HAP-1 (cell line): ENCODE data around the gene SLC6A1.

Experiments used
- DNase-seq, 2 experiments: peaks; one replicate each; pipeline ENCODE4 v3.0.0-alpha.2; 2016 to 2020; ENCODE audit warnings: low spot score in 2 of 2
- H3K27me3 ChIP-seq: fragments of 250-450 bp; sonication (Bioruptor Pico); 2 replicates; pipeline ENCODE4 v1.5.1; 2020; ENCODE audit warnings: low read depth, mild to moderate bottlenecking, moderate library complexity
- H3K36me3 ChIP-seq: fragments of 250-450 bp; sonication (Bioruptor Pico); replicated peaks from 2 replicates; pipeline ENCODE4 v1.5.1; 2020; ENCODE audit warnings: mild to moderate bottlenecking
- H3K4me1 ChIP-seq: fragments of 250-450 bp; sonication (Bioruptor Pico); 2 replicates; pipeline ENCODE4 v1.5.1; 2020; ENCODE audit warnings: mild to moderate bottlenecking
- H3K4me3 ChIP-seq: fragments of 250-450 bp; sonication (Bioruptor Pico); 2 replicates; pipeline ENCODE4 v1.5.1; 2020; ENCODE audit warnings: mild to moderate bottlenecking, moderate library complexity
- H3K9me3 ChIP-seq: fragments of 250-450 bp; sonication (Bioruptor Pico); 2 replicates; pipeline ENCODE4 v1.5.1; 2020; ENCODE audit warnings: mild to moderate bottlenecking, moderate library complexity
- in situ Hi-C: fragments of 300-500 bp; cut with MboI; formaldehyde crosslinking; loops from 3 replicates; pipeline ENCODE4 v1.14.3; 2020; ENCODE audit warnings: low sequenced_read_pairs, inconsistent platforms, mixed read lengths

SLC6A1 gene

GRCh38 chr3:10956986-10957385 lies 35.6 kb upstream of the SLC6A1 start:
- H3K4me1 ChIP-seq = no peaks in the 10 kb centered on the region
- no peaks in the 10 kb centered on the region for H3K36me3 ChIP-seq
- H3K9me3 ChIP-seq = no peaks in the 10 kb centered on the region
- in situ Hi-C loops = no loop called here
- no peak for DNase-seq
- H3K27me3 ChIP-seq = peaks cover 22% of the 10 kb centered on the region; the same call in 1 of the 2 replicates
- no peak overlapping the region for H3K4me3 ChIP-seq

GRCh38 chr3:10957976-10958749 lies 34.4 kb upstream of the SLC6A1 start:
- Histone ChIP-seq H3K36me3 (no peaks in the 10 kb centered on the region), H3K4me3 (no peak overlapping the region), H3K27me3 (peaks cover 22% of the 10 kb centered on the region; the same call in 1 of the 2 replicates), H3K9me3 (no peaks in the 10 kb centered on the region), H3K4me1 (no peaks in the 10 kb centered on the region)
- no peak for DNase-seq
- in situ Hi-C loops = no loop called here

- Histone ChIP-seq H3K9me3 (no peaks in the 10 kb centered on the region), H3K4me3 (no peak overlapping the region), H3K4me1 (no peaks in the 10 kb centered on the region), H3K27me3 (peaks cover 16% of the 10 kb centered on the region; the same call in 1 of the 2 replicates), H3K36me3 (no peaks in the 10 kb centered on the region)
- DNase-seq = no peak
- in situ Hi-C loops = no loop called here
Measured at GRCh38 chr3:10960255-10960654, 32.3 kb upstream of the SLC6A1 start.

DNA sequence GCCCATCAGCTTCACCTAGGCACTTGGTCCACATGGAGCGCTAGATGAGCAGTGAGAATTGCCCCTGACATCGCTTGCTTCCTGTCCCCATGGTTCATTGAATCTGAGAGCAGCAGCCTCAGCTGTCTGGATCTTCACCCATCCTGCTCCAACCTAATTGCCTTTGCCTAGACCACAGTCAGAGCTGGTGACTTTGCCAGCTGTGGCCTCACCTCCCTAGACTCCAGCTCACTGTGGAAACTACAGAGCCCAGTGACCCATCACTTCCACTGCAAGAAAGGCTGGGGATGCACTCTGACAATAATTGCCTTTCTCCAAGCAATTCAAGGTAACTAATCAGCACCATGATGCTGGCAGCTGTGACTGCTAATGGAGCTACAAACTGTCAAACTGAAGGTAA lies 30.6 kb upstream of the SLC6A1 start:
- no peaks in the 10 kb centered on the region for H3K9me3 ChIP-seq
- DNase-seq = no peak
- peaks cover 8% of the 10 kb centered on the region; the same call in 1 of the 2 replicates for H3K27me3 ChIP-seq
- in situ Hi-C loops = no loop called here
- no peaks in the 10 kb centered on the region for H3K36me3 ChIP-seq
- H3K4me1 ChIP-seq = no peaks in the 10 kb centered on the region
- H3K4me3 ChIP-seq = no peak overlapping the region

DNA sequence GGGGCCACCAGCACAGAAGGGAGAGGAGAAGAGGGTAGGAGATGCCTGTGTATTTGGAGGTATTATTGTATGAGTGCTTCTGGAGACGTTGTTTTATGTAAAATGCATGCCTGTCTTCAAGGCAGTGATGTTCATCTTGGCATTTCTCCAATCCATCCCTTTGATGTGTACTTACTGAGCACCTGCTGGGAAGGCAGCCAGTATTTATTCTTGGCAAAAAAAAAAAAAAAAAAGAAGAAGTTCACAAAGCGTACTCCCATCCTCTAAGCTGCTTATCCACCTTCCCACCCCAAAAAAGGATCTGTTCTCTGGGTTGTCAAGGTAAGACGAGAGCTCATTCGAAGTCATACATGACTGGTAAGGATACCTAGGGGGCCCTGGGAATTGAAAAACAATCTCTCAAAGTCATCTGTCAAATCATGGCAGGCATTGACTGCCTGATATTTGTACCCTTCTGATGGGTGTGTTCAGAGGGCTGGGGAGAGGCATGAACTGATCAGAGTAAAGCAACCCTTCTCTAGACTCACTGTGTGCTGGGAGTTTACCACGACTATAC lies 30.0 kb upstream of the SLC6A1 start:
- H3K4me3 ChIP-seq = no peak overlapping the region
- DNase-seq = no peak
- no peaks in the 10 kb centered on the region for H3K36me3 ChIP-seq
- H3K4me1 ChIP-seq = no peaks in the 10 kb centered on the region
- H3K9me3 ChIP-seq = no peaks in the 10 kb centered on the region
- H3K27me3 ChIP-seq = peaks cover 2% of the 10 kb centered on the region; the same call in 1 of the 2 replicates
- in situ Hi-C loops = no loop called here

- peak in 1 of 2 experiments; percentile 57 for DNase-seq
- no peaks in the 10 kb centered on the region for H3K9me3 ChIP-seq
- H3K36me3 ChIP-seq = no peaks in the 10 kb centered on the region
- no peaks in the 10 kb centered on the region for H3K27me3 ChIP-seq
- H3K4me3 ChIP-seq = no peak overlapping the region
- H3K4me1 ChIP-seq = no peaks in the 10 kb centered on the region
- in situ Hi-C loops = no loop called here
Measured at GRCh38 chr3:10964537-10965167, 27.9 kb upstream of the SLC6A1 start.

DNA sequence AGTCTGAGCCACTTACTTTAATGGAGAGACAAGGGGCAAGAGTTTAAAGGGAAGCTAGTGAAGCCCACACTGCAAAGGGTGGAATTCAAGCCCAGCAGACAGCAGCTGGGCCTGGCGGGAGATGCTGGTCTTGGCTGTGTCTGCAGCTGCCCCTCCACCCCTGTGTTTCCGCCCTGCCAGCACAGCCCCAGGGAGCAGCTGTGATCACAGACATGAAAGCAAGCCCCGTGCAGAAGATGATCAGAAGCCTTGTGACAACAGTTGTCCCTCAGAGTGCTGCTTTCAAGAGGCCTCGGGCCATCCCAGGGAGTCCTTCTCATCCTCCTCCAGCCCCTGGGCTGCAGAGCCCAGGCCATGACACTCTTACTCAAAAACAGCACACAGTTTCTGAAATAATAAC lies 24.1 kb upstream of the SLC6A1 start:
- Histone ChIP-seq H3K27me3 (no peaks in the 10 kb centered on the region), H3K36me3 (no peaks in the 10 kb centered on the region), H3K9me3 (no peaks in the 10 kb centered on the region), H3K4me3 (no peak overlapping the region), H3K4me1 (no peaks in the 10 kb centered on the region)
- DNase-seq = no peak
- in situ Hi-C loops = no loop called here

- Histone ChIP-seq H3K4me1 (no peaks in the 10 kb centered on the region), H3K4me3 (no peak overlapping the region), H3K9me3 (no peaks in the 10 kb centered on the region), H3K36me3 (no peaks in the 10 kb centered on the region), H3K27me3 (no peaks in the 10 kb centered on the region)
- no peak for DNase-seq
- in situ Hi-C loops = no loop called here
Measured at GRCh38 chr3:10970306-10970960, 22.1 kb upstream of the SLC6A1 start.

- no peaks in the 10 kb centered on the region for H3K4me1 ChIP-seq
- H3K36me3 ChIP-seq = no peaks in the 10 kb centered on the region
- in situ Hi-C loops = no loop called here
- DNase-seq = no peak
- no peak overlapping the region for H3K4me3 ChIP-seq
- no peaks in the 10 kb centered on the region for H3K27me3 ChIP-seq
- H3K9me3 ChIP-seq = no peaks in the 10 kb centered on the region
Measured at GRCh38 chr3:10972072-10972782, 20.3 kb upstream of the SLC6A1 start.

GRCh38 chr3:10973046-10973595 lies 19.4 kb upstream of the SLC6A1 start:
- no peak for DNase-seq
- Histone ChIP-seq H3K4me1 (no peaks in the 10 kb centered on the region), H3K27me3 (no peaks in the 10 kb centered on the region), H3K9me3 (no peaks in the 10 kb centered on the region), H3K36me3 (no peaks in the 10 kb centered on the region), H3K4me3 (no peak overlapping the region)
- in situ Hi-C loops = no loop called here

GRCh38 chr3:10974131-10974530 lies 18.4 kb upstream of the SLC6A1 start:
- DNase-seq = no peak
- Histone ChIP-seq H3K4me3 (no peak overlapping the region), H3K4me1 (no peaks in the 10 kb centered on the region), H3K36me3 (no peaks in the 10 kb centered on the region), H3K9me3 (no peaks in the 10 kb centered on the region), H3K27me3 (no peaks in the 10 kb centered on the region)
- in situ Hi-C loops = no loop called here

DNA sequence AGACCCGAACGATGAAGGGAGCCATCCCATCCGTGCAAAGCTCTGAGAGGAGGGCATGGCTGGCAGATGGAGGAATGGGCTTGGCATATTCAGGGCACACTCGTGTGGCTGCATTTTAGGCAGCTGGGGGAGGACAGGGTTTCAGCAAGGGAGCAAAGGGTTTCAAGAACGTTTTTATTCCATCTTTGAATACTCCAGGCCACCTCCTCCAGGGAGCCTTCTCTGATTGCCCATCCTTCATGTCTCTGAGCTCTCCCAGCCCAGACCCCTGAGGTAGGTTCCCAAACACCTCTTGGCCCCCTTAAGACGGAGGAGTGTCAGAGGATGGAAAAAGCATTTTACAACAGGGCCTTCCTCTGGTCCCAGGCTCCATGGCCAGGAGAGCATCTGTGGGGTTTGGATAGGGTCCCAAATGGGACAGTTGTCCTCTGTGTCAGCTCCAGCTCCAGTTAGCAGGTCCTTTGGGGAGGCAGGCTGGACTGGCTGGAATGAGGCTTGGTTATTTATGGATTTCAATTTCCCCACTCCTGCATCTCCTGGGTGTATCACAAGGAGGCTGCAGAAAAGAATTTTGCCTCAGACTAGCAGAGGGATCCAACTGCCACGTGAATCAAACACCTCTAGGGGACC lies 17.7 kb upstream of the SLC6A1 start:
- no peaks in the 10 kb centered on the region for H3K4me1 ChIP-seq
- no peaks in the 10 kb centered on the region for H3K9me3 ChIP-seq
- H3K4me3 ChIP-seq = no peak overlapping the region
- H3K27me3 ChIP-seq = no peaks in the 10 kb centered on the region
- DNase-seq = no peak
- no peaks in the 10 kb centered on the region for H3K36me3 ChIP-seq
- in situ Hi-C loops = no loop called here

- no peaks in the 10 kb centered on the region for H3K36me3 ChIP-seq
- in situ Hi-C loops = no loop called here
- no peak for DNase-seq
Measured at GRCh38 chr3:10975695-10976234, 16.8 kb upstream of the SLC6A1 start.

More at GRCh38 chr3:10975695-10976234, 16.8 kb upstream of the SLC6A1 start:
- Histone ChIP-seq H3K27me3 (no peaks in the 10 kb centered on the region), H3K4me3 (no peak overlapping the region), H3K4me1 (no peaks in the 10 kb centered on the region), H3K9me3 (no peaks in the 10 kb centered on the region)
